ENCODE data around the gene DIP2A.

Gene DIP2A

DNA sequence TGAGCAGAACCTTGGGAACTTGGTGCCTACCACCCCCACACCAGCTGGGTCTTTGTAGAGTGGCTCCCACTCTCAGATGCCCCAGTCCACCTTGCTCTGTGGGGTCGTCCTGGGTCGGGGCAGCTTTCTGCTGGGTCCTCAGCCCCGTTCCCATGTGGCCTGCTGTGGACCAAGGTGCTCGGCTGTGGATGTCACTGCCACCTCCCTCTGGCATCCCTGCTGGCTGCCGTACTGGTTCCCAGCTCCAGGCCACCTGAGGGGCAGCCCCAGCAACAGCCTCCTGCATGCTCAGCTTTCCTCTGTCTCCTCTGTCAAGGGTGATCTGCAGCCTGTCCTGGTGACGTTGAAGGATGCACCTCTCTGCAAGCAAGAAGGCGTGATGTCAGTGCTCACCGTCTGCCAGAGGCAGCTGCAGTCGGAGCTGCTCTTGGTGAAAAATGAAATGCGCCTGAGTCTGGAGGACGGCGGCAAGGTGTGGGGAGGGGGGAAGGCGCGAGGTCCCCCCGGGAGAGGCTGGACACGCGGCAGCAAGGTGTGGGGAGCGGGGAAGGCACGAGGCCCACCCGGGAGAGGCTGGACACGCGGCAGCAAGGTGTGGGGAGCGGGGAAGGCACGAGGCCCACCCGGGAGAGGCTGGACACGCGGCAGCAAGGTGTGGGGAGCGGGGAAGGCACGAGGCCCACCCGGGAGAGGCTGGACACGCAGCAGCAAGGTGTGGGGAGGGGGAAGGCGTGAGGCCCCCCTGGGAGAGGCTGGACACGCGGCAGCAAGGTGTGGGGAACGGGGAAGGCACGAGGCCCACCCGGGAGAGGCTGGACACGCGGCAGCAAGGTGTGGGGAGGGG is 45.9 kb upstream of the DIP2A start:
- no peak for TF ChIP-seq CTCF (IDR thresholded peaks at IDR 0.05; ENCODE audit: insufficient read depth, low read depth, low read length, missing control alignments)
- DNase-seq (ENCODE audit: low read depth): no peak
- H3K4me3 ChIP-seq (ENCODE audit: low read depth, low read length): no peak overlapping the region

GRCh38 chr21:46413365-46413696 is 45.4 kb upstream of the DIP2A start:
- no peak overlapping the region for H3K4me3 ChIP-seq (ENCODE audit: low read depth, low read length)
- no peak for TF ChIP-seq CTCF (IDR thresholded peaks at IDR 0.05; ENCODE audit: insufficient read depth, low read depth, low read length, missing control alignments)
- DNase-seq (ENCODE audit: low read depth): no peak

GRCh38 chr21:46414965-46415275 is 43.8 kb upstream of the DIP2A start:
- no peak for TF ChIP-seq CTCF (IDR thresholded peaks at IDR 0.05; ENCODE audit: insufficient read depth, low read depth, low read length, missing control alignments)
- H3K4me3 ChIP-seq (ENCODE audit: low read depth, low read length): no peak overlapping the region
- DNase-seq (ENCODE audit: low read depth): no peak

DNA sequence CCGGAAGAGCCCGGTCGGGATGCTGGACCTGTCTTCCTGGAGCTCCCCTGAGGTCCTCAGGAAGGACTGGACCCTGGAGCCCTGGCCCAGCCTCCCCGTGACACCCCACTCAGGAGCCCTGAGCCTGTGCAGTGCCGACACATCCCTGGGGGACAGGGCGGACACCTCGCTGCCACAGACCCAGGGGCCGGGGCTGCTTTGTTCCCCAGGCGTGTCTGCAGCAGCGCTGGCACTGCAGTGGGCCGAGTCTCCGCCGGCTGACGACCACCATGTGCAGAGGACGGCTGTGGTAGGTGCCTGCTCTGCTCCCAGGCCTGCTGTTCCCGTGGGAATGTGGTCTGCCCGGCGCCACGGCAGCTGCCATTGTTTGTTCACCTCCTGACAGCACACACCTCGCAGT is 42.1 kb upstream of the DIP2A start:
- H3K4me3 ChIP-seq (ENCODE audit: low read depth, low read length): no peak overlapping the region
- TF ChIP-seq CTCF (IDR thresholded peaks at IDR 0.05; ENCODE audit: insufficient read depth, low read depth, low read length, missing control alignments): no peak
- DNase-seq (ENCODE audit: low read depth): no peak

DNA sequence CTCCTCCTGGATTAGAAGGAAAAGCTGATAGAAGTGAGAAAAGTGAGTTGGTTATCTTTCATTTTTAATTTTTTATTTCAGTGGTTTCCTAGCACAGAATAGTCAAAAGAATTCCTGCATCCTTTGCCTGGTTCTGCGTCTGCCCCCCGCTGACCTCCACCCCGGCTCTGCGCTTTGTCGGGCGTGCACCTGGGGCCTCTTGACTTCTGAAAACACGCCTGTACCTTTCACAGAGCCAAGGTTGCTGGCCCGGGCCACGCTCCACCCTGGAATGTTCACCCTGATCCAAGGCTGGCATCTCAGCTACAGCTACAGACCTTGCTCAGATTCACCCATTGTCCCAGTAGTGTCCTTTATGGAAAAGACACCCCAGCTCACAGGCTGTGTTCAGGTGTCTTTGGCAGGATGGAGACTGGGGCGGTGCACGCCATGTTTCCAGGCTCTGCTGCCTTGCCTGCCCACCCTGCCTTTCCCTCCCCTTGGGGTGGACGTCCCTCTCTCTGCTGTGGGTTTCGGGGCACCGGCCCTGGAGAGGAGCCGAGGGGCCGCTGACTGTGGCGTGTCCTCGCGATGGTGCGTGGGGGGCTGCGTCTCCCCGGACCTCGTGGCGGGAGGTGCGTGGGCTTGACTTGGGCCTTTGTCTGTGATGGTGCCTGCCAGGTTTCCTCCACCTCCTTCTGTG is 40.3 kb upstream of the DIP2A start:
- no peak for DNase-seq (ENCODE audit: low read depth)
- no peak overlapping the region for H3K4me3 ChIP-seq (ENCODE audit: low read depth, low read length)
- no peak for TF ChIP-seq CTCF (IDR thresholded peaks at IDR 0.05; ENCODE audit: insufficient read depth, low read depth, low read length, missing control alignments)

- no peak overlapping the region for H3K4me3 ChIP-seq (ENCODE audit: low read depth, low read length)
- DNase-seq (ENCODE audit: low read depth): no peak
- no peak for TF ChIP-seq CTCF (IDR thresholded peaks at IDR 0.05; ENCODE audit: insufficient read depth, low read depth, low read length, missing control alignments)
These were observed 38.2 kb upstream of the DIP2A start for GRCh38 chr21:46420241-46421190.

All from GM12865 (cell line).